GM19351 (cell line): Measurements from ENCODE around the gene NUDT6.
A peak's percentile ranks its signal among the peaks of the same experiment; 100 is the strongest.
"Not testable (repeated sequence)": the region's sequence is repeated elsewhere in the genome, so short reads cannot be mapped to it uniquely, and the experiment has no call there.

Experiments used
- ATAC-seq: cut with Tn5 transposase; IDR thresholded peaks from one replicate; pipeline ENCODE4 v1.9.1; 2021; ENCODE audit warnings: mild to moderate bottlenecking, moderate library complexity; ENCODE audit not compliant: unreplicated experiment

Gene NUDT6

GRCh38 chr4:122879001-122879400, 43.4 kb downstream of the NUDT6 start:
- ATAC-seq, result no peak

- no peak for ATAC-seq
Measured at GRCh38 chr4:122876456-122876855, 45.9 kb downstream of the NUDT6 start.

GRCh38 chr4:122875949-122876348, 46.4 kb downstream of the NUDT6 start:
- ATAC-seq, result no peak

- no peak for ATAC-seq
Measured at GRCh38 chr4:122873821-122874593, 48.4 kb downstream of the NUDT6 start.

GRCh38 chr4:122873146-122873545, 49.3 kb downstream of the NUDT6 start:
- ATAC-seq, result no peak

GRCh38 chr4:122868235-122868634, 54.2 kb downstream of the NUDT6 start:
- not testable (repeated sequence) for ATAC-seq

GRCh38 chr4:122865425-122865824, 57.0 kb downstream of the NUDT6 start:
- ATAC-seq, result no peak

- ATAC-seq, result no peak
Measured at GRCh38 chr4:122863639-122864038, 58.8 kb downstream of the NUDT6 start.

GRCh38 chr4:122861172-122861943, 61.0 kb downstream of the NUDT6 start:
- no peak for ATAC-seq

- no peak for ATAC-seq
Measured at GRCh38 chr4:122858705-122859104, 63.7 kb downstream of the NUDT6 start.

GRCh38 chr4:122857160-122857559, 65.2 kb downstream of the NUDT6 start:
- no peak for ATAC-seq

- ATAC-seq, result no peak
Measured at GRCh38 chr4:122855353-122855890, 67.0 kb downstream of the NUDT6 start.

- ATAC-seq, result no peak
Measured at GRCh38 chr4:122854447-122855352, 67.7 kb downstream of the NUDT6 start.

GRCh38 chr4:122851568-122851967, 70.8 kb downstream of the NUDT6 start:
- no peak for ATAC-seq

- not testable (repeated sequence) for ATAC-seq
Measured at GRCh38 chr4:122849789-122850188, 72.6 kb downstream of the NUDT6 start.

- ATAC-seq, result no peak
Measured at GRCh38 chr4:122847931-122848330, 74.5 kb downstream of the NUDT6 start.

- ATAC-seq, result peak; percentile 54
Measured at GRCh38 chr4:122845760-122846159, 76.6 kb downstream of the NUDT6 start.

GRCh38 chr4:122845066-122845465, 77.3 kb downstream of the NUDT6 start:
- ATAC-seq, result no peak

- ATAC-seq, result not testable (repeated sequence)
Measured at GRCh38 chr4:122844391-122844790, 78.0 kb downstream of the NUDT6 start.

- no peak for ATAC-seq
Measured at GRCh38 chr4:122842984-122843531, 79.3 kb downstream of the NUDT6 start.
